Vagina (tissue), 2 donors: ENCODE results near the gene GNG4.

Source experiments
- CTCF ChIP-seq, 3 experiments: fragments of 450-650 bp in 2 of 3; fragments of 200-600 bp in 1 of 3; sonication (generic) in 1 of 3; IDR thresholded peaks; one replicate each; pipeline ENCODE4 v1.5.1; 2017 to 2019; ENCODE audit warnings: antibody characterized with exemption in 3 of 3, mild to moderate bottlenecking in 2 of 3, moderate library complexity in 2 of 3
- POLR2A ChIP-seq, 2 donors: fragments of 450-650 bp; IDR thresholded peaks; one replicate each; pipeline ENCODE4 v1.6.1; 2017; ENCODE audit warnings: antibody characterized with exemption in 2 of 2, mild to moderate bottlenecking in 2 of 2, moderate library complexity in 2 of 2
- POLR2AphosphoS5 ChIP-seq, 2 donors: sonication (generic); formaldehyde crosslinking; IDR thresholded peaks; one replicate each; pipeline ENCODE4 v1.9.0; 2017; ENCODE audit warnings: antibody characterized with exemption in 2 of 2, mild to moderate bottlenecking in 2 of 2, low read depth in 1 of 2; ENCODE audit not compliant: insufficient read depth in 1 of 2

DNA sequence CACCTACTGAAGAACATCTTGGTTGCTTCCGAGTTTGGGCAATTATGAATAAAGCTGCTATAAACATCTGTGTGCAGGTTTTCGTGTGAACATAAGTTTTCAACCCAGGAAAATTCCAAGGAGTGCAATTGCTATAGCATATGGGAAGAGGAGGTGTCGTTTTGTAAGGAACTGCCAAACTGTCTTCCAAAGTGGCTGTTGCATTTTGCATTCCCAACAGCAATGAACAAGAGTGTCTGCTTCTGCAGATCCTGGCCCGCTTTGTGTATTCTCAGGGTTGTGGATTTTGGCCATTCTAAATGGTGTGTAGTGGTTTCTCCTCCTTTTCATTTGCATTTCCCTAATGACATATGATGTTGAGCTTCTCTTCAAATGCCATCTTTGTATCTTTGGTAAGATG, 23.8 kb downstream of the GNG4 start:
- no peak for TF ChIP-seq POLR2AphosphoS5 (IDR thresholded peaks at IDR 0.05; ENCODE audit: insufficient read depth in 1 of 2, low read depth in 1 of 2)
- no peak for TF ChIP-seq CTCF (IDR thresholded peaks at IDR 0.05)
- no peak for TF ChIP-seq POLR2A (IDR thresholded peaks at IDR 0.05)
